GM19025 (cell line): ENCODE measurements around the gene ZNF773.

Source experiments
- ATAC-seq: cut with Tn5 transposase; IDR thresholded peaks from one replicate; pipeline ENCODE4 v1.9.1; 2021; ENCODE audit warnings: mild to moderate bottlenecking, low read depth, moderate library complexity; ENCODE audit not compliant: unreplicated experiment

Gene ZNF773

GRCh38 chr19:57557659-57558058, 57.9 kb downstream of the ZNF773 start:
- no peak for ATAC-seq
